Subcutaneous abdominal adipose tissue (tissue), 5 donors: ENCODE measurements around the gene KCNJ14.

Experiments used
- H3K27ac ChIP-seq: one replicate; pipeline ENCODE4 v1.7.0; 2013; ENCODE audit warnings: low read depth, mild to moderate bottlenecking, inconsistent platforms, low read length, moderate library complexity
- H3K27me3 ChIP-seq, 5 donors: one replicate each; pipeline ENCODE4 v1.7.0; 2013; ENCODE audit warnings: low read length in 5 of 5, inconsistent platforms in 1 of 5; ENCODE audit not compliant: control insufficient read depth in 5 of 5, insufficient read depth in 4 of 5
- H3K36me3 ChIP-seq, 5 donors: one replicate each; pipeline ENCODE4 v1.7.0; 2013; ENCODE audit warnings: low read length in 5 of 5; ENCODE audit not compliant: control insufficient read depth in 5 of 5, insufficient read depth in 5 of 5
- H3K4me1 ChIP-seq, 5 donors: one replicate each; pipeline ENCODE4 v1.7.0; 2013; ENCODE audit warnings: low read length in 5 of 5, mild to moderate bottlenecking in 3 of 5, moderate library complexity in 1 of 5; ENCODE audit not compliant: control insufficient read depth in 5 of 5, insufficient read depth in 5 of 5
- H3K4me3 ChIP-seq, 5 donors: one replicate each; pipeline ENCODE4 v1.7.0; 2013; ENCODE audit warnings: low read length in 5 of 5, low read depth in 1 of 5
- H3K9ac ChIP-seq, 5 donors: one replicate each; pipeline ENCODE4 v1.7.0; 2013; ENCODE audit warnings: low read length in 5 of 5, mild to moderate bottlenecking in 4 of 5, moderate library complexity in 3 of 5
- H3K9me3 ChIP-seq, 5 donors: one replicate each; pipeline ENCODE4 v1.7.0; 2013; ENCODE audit warnings: low read length in 5 of 5; ENCODE audit not compliant: control insufficient read depth in 5 of 5
- donor health status: healthy.
- donor health status: healthy.
- donor health status: healthy.
- donor health status: healthy.
- donor health status: healthy.

The KCNJ14 gene

GRCh38 chr19:48454150-48454730 is 1.1 kb upstream of the KCNJ14 start:
- no peak overlapping the region for H3K27ac ChIP-seq
- peaks cover 0 to 70% (median 61%) of the 10 kb centered on the region in 5 donors for H3K36me3 ChIP-seq
- H3K27me3 ChIP-seq, result no peaks in the 10 kb centered on the region

DNA sequence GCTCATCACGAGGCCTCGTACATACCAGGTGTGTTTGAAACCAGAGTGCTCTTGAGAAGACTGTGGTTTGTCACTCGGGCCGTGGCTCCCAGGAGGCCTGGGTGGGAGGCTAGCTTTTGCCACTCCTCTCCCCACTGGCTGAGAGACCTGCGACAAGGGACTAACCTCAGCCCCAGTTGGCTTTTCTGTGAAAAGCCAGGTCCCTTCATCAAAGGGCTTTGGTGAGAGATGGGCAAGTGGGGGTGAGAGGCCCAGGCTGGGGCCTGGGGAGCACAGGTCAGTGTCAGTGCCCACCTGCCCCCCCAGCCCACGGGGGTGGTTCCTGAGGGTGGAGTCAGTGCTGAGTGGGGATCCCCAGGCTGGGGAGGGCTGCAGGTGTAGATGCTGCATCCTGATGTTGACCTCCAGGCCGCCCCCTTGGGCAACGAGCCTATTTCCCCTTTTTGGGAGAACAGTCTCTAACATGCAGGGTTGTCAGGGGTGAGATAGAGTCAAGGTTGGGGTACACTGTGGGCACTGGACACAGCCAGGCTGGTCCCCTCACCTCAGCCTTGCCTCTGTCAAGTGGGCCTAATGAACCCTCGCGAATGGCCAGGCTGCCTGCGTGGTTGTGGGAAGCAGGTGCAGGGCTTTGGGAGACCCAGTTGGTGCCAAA is 661 bp downstream of the KCNJ14 start:
- Histone ChIP-seq H3K36me3 (peaks cover 0 to 52% (median 43%) of the 10 kb centered on the region in 5 donors), H3K9me3 (no peaks in the 10 kb centered on the region), H3K9ac (no peak overlapping the region), H3K4me1 (no peaks in the 10 kb centered on the region), H3K4me3 (no peak overlapping the region), H3K27ac (no peak overlapping the region), H3K27me3 (no peaks in the 10 kb centered on the region)

More at GRCh38 chr19:48454150-48454730, 1.1 kb upstream of the KCNJ14 start:
- Histone ChIP-seq H3K9ac (no peak overlapping the region), H3K4me3 (no peak overlapping the region), H3K9me3 (no peaks in the 10 kb centered on the region), H3K4me1 (no peaks in the 10 kb centered on the region)

- no peaks in the 10 kb centered on the region for H3K4me1 ChIP-seq
- H3K9me3 ChIP-seq, result no peaks in the 10 kb centered on the region
- H3K36me3 ChIP-seq, result peaks cover 0 to 44% (median 35%) of the 10 kb centered on the region in 5 donors
- no peaks in the 10 kb centered on the region for H3K27me3 ChIP-seq
- H3K9ac ChIP-seq, result no peak overlapping the region
- H3K4me3 ChIP-seq, result no peak overlapping the region
- H3K27ac ChIP-seq, result no peak overlapping the region
Measured at GRCh38 chr19:48456864-48457263, 1.5 kb downstream of the KCNJ14 start.

DNA sequence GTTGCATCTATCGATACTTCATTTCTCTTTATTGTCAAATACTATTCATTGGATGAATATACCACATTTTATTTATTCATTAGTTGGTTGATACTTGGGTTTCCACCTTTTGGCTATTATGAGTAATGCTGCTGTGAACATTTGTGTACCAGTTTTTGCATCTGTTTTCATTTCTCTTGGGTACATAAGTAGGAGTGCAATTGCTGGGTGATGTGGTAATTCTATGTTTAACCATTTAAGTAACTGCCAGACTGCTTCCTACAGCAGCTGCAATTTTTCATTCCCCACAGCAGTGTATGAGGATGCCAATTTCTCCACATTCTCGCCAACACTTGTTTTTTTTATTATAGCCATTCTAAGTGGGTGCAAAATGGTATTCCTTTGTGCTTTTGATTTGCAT is 2.6 kb downstream of the KCNJ14 start:
- no peak overlapping the region for H3K4me3 ChIP-seq
- no peaks in the 10 kb centered on the region for H3K27me3 ChIP-seq
- no peak overlapping the region for H3K27ac ChIP-seq
- peaks cover 0 to 37% (median 27%) of the 10 kb centered on the region in 5 donors for H3K36me3 ChIP-seq
- H3K9ac ChIP-seq, result no peak overlapping the region
- H3K9me3 ChIP-seq, result no peaks in the 10 kb centered on the region
- H3K4me1 ChIP-seq, result no peaks in the 10 kb centered on the region

GRCh38 chr19:48461651-48461981 is 6.2 kb downstream of the KCNJ14 start:
- Histone ChIP-seq H3K27ac (no peak overlapping the region), H3K27me3 (no peaks in the 10 kb centered on the region), H3K4me3 (no peak overlapping the region), H3K36me3 (peaks cover 0 to 6% (median 3%) of the 10 kb centered on the region in 5 donors), H3K4me1 (no peaks in the 10 kb centered on the region), H3K9me3 (no peaks in the 10 kb centered on the region), H3K9ac (no peak overlapping the region)

- Histone ChIP-seq H3K27me3 (peaks cover 0 to 2% (median 0%) of the 10 kb centered on the region in 5 donors), H3K4me3 (no peak overlapping the region), H3K9ac (no peak overlapping the region), H3K27ac (no peak overlapping the region), H3K4me1 (no peaks in the 10 kb centered on the region), H3K9me3 (no peaks in the 10 kb centered on the region), H3K36me3 (peaks cover 0 to 4% (median under 1%) of the 10 kb centered on the region in 5 donors)
Measured at GRCh38 chr19:48461982-48462655, 6.7 kb downstream of the KCNJ14 start.

- peaks cover 0 to 4% (median 0%) of the 10 kb centered on the region in 5 donors for H3K36me3 ChIP-seq
- H3K27me3 ChIP-seq, result peaks cover 0 to 3% (median 0%) of the 10 kb centered on the region in 5 donors
- no peak overlapping the region for H3K4me3 ChIP-seq
- H3K9me3 ChIP-seq, result no peaks in the 10 kb centered on the region
- peaks cover 3 to 13% (median 12%) of the 10 kb centered on the region in 5 donors for H3K4me1 ChIP-seq
- no peak overlapping the region for H3K27ac ChIP-seq
- no peak overlapping the region for H3K9ac ChIP-seq
Measured at GRCh38 chr19:48465215-48465614, 9.8 kb downstream of the KCNJ14 start.

GRCh38 chr19:48466561-48467325 is 11.4 kb downstream of the KCNJ14 start:
- Histone ChIP-seq H3K9ac (peak overlapping the region in 1 of 5 donors; percentile 5), H3K9me3 (no peaks in the 10 kb centered on the region), H3K36me3 (peaks cover 0 to 19% (median 15%) of the 10 kb centered on the region in 5 donors), H3K27me3 (peaks cover 0 to 3% (median 0%) of the 10 kb centered on the region in 5 donors), H3K27ac (no peak overlapping the region), H3K4me3 (no peak overlapping the region), H3K4me1 (peaks cover 3 to 20% (median 18%) of the 10 kb centered on the region in 5 donors)

DNA sequence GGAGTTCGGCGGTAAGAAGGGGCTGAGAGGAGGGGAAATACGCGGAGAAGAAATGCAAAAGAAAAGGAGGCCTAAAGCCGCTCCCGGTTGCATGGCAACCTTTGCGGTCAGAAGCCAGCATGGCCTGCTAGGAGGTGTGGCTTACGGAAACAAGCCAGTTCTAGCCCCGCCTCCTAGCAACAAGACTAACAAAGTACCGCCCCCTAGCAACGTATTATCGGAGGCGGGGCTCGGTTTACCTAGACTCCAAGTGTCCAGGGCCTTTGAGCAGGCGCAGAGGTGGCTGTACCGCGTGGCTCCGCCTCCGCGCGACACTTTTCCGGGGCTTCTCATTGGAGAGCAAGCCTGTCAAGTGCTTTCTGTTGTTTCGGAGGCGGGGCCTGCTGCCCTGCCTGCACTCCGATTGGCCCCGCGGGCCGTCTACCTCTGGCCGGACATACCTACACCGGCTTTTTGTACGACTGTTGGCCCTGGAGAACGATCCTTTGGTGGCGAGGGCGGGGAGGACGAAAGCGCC is 13.5 kb downstream of the KCNJ14 start:
- Histone ChIP-seq H3K36me3 (peaks cover 2 to 35% (median 35%) of the 10 kb centered on the region in 5 donors), H3K9me3 (no peaks in the 10 kb centered on the region), H3K27me3 (peaks cover 0 to 3% (median 0%) of the 10 kb centered on the region in 5 donors), H3K9ac (peak overlapping the region in 4 of 5 donors; percentile 68 to 92 (median 86)), H3K4me3 (peak overlapping the region; percentile 79 to 87 (median 81)), H3K27ac (peak overlapping the region; percentile 90), H3K4me1 (peaks cover 3 to 20% (median 18%) of the 10 kb centered on the region in 5 donors)
